Mesothelial cell of epicardium (in vitro differentiated cells): ENCODE results near the gene WWOX. TPM values are rescaled to one million over a fixed set of nuclear protein-coding genes. Genes with fewer than 3 reads are reported as not detected.

ENCODE experiments used
- DNase-seq, 2 experiments: peaks; one replicate each; pipeline ENCODE4 v3.0.0; 2021; ENCODE audit warnings: low spot score in 2 of 2; ENCODE audit not compliant: unreplicated experiment in 2 of 2
- H3K27ac Mint-ChIP-seq: 2 replicates; pipeline ENCODE4 v1.8.0; 2021; ENCODE audit warnings: mixed read lengths
- H3K27me3 Mint-ChIP-seq: 2 replicates; pipeline ENCODE4 v1.8.0; 2021; ENCODE audit warnings: low read depth, mixed read lengths
- H3K36me3 Mint-ChIP-seq: 2 replicates; pipeline ENCODE4 v1.8.0; 2021; ENCODE audit warnings: mixed read lengths
- H3K4me1 Mint-ChIP-seq: 2 replicates; pipeline ENCODE4 v1.8.0; 2021; ENCODE audit warnings: mixed read lengths
- H3K4me3 Mint-ChIP-seq: 2 replicates; pipeline ENCODE4 v1.8.0; 2021; ENCODE audit warnings: mild to moderate bottlenecking, moderate library complexity, mixed read lengths
- H3K9me3 Mint-ChIP-seq: 2 replicates; pipeline ENCODE4 v1.8.0; 2021; ENCODE audit warnings: mixed read lengths
- total RNA-seq: library from RNA; stranded (reverse); gene quantifications from 3 replicates; pipeline ENCODE4 v1.2.1, GENCODE V29; 2021
- TF ChIP-seq, protein P1 (sequence below): fragments of 200-600 bp; sonication (generic); IDR thresholded peaks from one replicate; pipeline ENCODE4 v1.5.0; 2021; ENCODE audit warnings: antibody characterized with exemption; ENCODE audit not compliant: unreplicated experiment

Gene WWOX
- total RNA-seq, 1 donor from 2014 or later = 29.7 TPM

- Mint-ChIP-seq H3K27me3 (no peaks in the 10 kb centered on the region), H3K4me1 (peaks cover 10% of the 10 kb centered on the region), H3K36me3 (no peaks in the 10 kb centered on the region), H3K9me3 (peaks cover under 1% of the 10 kb centered on the region), H3K4me3 (no peak overlapping the region), H3K27ac (no peak overlapping the region)
- no peak for DNase-seq
- TF ChIP-seq, protein P1, sequence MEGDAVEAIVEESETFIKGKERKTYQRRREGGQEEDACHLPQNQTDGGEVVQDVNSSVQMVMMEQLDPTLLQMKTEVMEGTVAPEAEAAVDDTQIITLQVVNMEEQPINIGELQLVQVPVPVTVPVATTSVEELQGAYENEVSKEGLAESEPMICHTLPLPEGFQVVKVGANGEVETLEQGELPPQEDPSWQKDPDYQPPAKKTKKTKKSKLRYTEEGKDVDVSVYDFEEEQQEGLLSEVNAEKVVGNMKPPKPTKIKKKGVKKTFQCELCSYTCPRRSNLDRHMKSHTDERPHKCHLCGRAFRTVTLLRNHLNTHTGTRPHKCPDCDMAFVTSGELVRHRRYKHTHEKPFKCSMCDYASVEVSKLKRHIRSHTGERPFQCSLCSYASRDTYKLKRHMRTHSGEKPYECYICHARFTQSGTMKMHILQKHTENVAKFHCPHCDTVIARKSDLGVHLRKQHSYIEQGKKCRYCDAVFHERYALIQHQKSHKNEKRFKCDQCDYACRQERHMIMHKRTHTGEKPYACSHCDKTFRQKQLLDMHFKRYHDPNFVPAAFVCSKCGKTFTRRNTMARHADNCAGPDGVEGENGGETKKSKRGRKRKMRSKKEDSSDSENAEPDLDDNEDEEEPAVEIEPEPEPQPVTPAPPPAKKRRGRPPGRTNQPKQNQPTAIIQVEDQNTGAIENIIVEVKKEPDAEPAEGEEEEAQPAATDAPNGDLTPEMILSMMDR = no peak
Observed at GRCh38 chr16:78292086-78292843, 192.8 kb downstream of the WWOX start.

DNA sequence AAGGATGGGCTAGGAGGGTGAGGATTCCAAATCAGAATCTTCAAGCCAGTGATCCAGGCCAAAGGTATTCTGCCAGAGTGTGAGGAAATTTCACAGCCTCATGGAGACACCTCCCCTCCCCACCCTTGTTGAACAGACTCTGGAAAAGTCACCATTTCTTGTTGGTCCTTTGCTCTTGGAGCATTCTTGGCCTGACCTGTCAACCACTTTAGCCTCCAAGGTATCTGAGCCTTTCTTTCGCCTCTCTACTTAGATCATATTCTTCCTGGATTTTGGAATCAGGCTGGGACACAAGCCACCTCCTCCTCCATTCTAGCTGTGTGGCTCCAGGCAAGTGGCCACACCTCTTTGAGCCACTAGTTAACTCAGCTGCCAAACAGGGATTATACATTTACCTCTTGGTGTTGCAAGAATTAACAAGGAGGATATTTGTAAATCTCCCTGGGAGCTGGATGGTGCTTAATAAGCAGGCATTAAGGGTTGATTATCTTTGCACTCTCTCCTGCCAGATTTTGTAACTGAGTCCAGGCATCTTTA, 193.5 kb downstream of the WWOX start:
- Mint-ChIP-seq H3K9me3 (peaks cover 4% of the 10 kb centered on the region), H3K36me3 (no peaks in the 10 kb centered on the region), H3K4me1 (peaks cover 10% of the 10 kb centered on the region), H3K27me3 (no peaks in the 10 kb centered on the region), H3K4me3 (no peak overlapping the region), H3K27ac (no peak overlapping the region)
- no peak for DNase-seq
- TF ChIP-seq, protein P1 = no peak

GRCh38 chr16:78294538-78295225, 195.2 kb downstream of the WWOX start:
- no peaks in the 10 kb centered on the region for H3K36me3 Mint-ChIP-seq
- TF ChIP-seq, protein P1 = no peak
- H3K9me3 Mint-ChIP-seq = peaks cover 6% of the 10 kb centered on the region
- H3K27ac Mint-ChIP-seq = no peak overlapping the region
- no peak overlapping the region for H3K4me3 Mint-ChIP-seq
- no peak for DNase-seq
- H3K27me3 Mint-ChIP-seq = no peaks in the 10 kb centered on the region
- H3K4me1 Mint-ChIP-seq = peaks cover 9% of the 10 kb centered on the region

GRCh38 chr16:78297066-78297666, 197.7 kb downstream of the WWOX start:
- TF ChIP-seq, protein P1 = no peak
- Mint-ChIP-seq H3K27ac (no peak overlapping the region), H3K27me3 (no peaks in the 10 kb centered on the region), H3K4me3 (no peak overlapping the region), H3K36me3 (no peaks in the 10 kb centered on the region), H3K4me1 (no peaks in the 10 kb centered on the region), H3K9me3 (peaks cover 6% of the 10 kb centered on the region)
- DNase-seq = no peak

GRCh38 chr16:78298986-78299385, 199.5 kb downstream of the WWOX start:
- Mint-ChIP-seq H3K9me3 (peaks cover 6% of the 10 kb centered on the region), H3K4me1 (no peaks in the 10 kb centered on the region), H3K27me3 (no peaks in the 10 kb centered on the region), H3K4me3 (no peak overlapping the region), H3K36me3 (no peaks in the 10 kb centered on the region), H3K27ac (no peak overlapping the region)
- TF ChIP-seq, protein P1 = no peak
- no peak for DNase-seq
